ENCODE data around the gene SH2D3A. TPM values are rescaled to one million over a fixed set of nuclear protein-coding genes. Genes with fewer than 3 reads are reported as not detected.

SH2D3A gene
- total RNA-seq, 1 donor from 2014 or later, result 27.6 TPM

- DNase-seq (ENCODE audit: low read depth), result no peak
- TF ChIP-seq CTCF (conservative IDR thresholded peaks at IDR 0.05; ENCODE audit: low read depth, low read length), result no peak
- H3K4me3 ChIP-seq (ENCODE audit: low read depth, low read length), result no peak overlapping the region
Measured at GRCh38 chr19:6730153-6730804, 37.0 kb downstream of the SH2D3A start.

- no peak overlapping the region for H3K4me3 ChIP-seq (ENCODE audit: low read depth, low read length)
- no peak for DNase-seq (ENCODE audit: low read depth)
- no peak for TF ChIP-seq CTCF (conservative IDR thresholded peaks at IDR 0.05; ENCODE audit: low read depth, low read length)
Measured at GRCh38 chr19:6729573-6730152, 37.6 kb downstream of the SH2D3A start.

- DNase-seq (ENCODE audit: low read depth), result no peak
- TF ChIP-seq CTCF (conservative IDR thresholded peaks at IDR 0.05; ENCODE audit: low read depth, low read length), result no peak
- no peak overlapping the region for H3K4me3 ChIP-seq (ENCODE audit: low read depth, low read length)
Measured at GRCh38 chr19:6728346-6728745, 38.9 kb downstream of the SH2D3A start.

- no peak for DNase-seq (ENCODE audit: low read depth)
- H3K4me3 ChIP-seq (ENCODE audit: low read depth, low read length), result no peak overlapping the region
- TF ChIP-seq CTCF (conservative IDR thresholded peaks at IDR 0.05; ENCODE audit: low read depth, low read length), result no peak
Measured at GRCh38 chr19:6725513-6726231, 41.6 kb downstream of the SH2D3A start.

GRCh38 chr19:6724631-6725492 is 42.4 kb downstream of the SH2D3A start:
- TF ChIP-seq CTCF (conservative IDR thresholded peaks at IDR 0.05; ENCODE audit: low read depth, low read length), result no peak
- no peak overlapping the region for H3K4me3 ChIP-seq (ENCODE audit: low read depth, low read length)
- DNase-seq (ENCODE audit: low read depth), result no peak

GRCh38 chr19:6723738-6724137 is 43.5 kb downstream of the SH2D3A start:
- H3K4me3 ChIP-seq (ENCODE audit: low read depth, low read length), result no peak overlapping the region
- TF ChIP-seq CTCF (conservative IDR thresholded peaks at IDR 0.05; ENCODE audit: low read depth, low read length), result no peak
- DNase-seq (ENCODE audit: low read depth), result no peak
